Thyroid gland (tissue), 4 donors: ENCODE data around the gene TMEM131. TPM values are rescaled to one million over a fixed set of nuclear protein-coding genes. Genes with fewer than 3 reads are reported as not detected.
A peak's percentile ranks its signal among the peaks of the same experiment; 100 is the strongest.

ENCODE experiments used
- DNase-seq, 2 donors: peaks; one replicate each; pipeline ENCODE4 v3.0.0-alpha.2; 2019
- H3K27ac ChIP-seq, 3 donors: fragments of 200-600 bp; sonication (generic); 1 replicate in 2 of 3; 2 replicates in 1 of 3; pipeline ENCODE4 v1.5.1; 2016 to 2019; ENCODE audit warnings: mild to moderate bottlenecking in 1 of 3, moderate library complexity in 1 of 3
- H3K27me3 ChIP-seq: fragments of 200-600 bp; sonication (generic); one replicate; pipeline ENCODE4 v1.5.1; 2019
- H3K36me3 ChIP-seq, 2 donors: fragments of 200-600 bp; sonication (generic); one replicate each; pipeline ENCODE4 v1.5.1; 2016 to 2019
- H3K4me1 ChIP-seq, 2 donors: fragments of 200-600 bp; sonication (generic); one replicate each; pipeline ENCODE4 v1.5.1; 2017 to 2019
- H3K4me3 ChIP-seq, 3 donors: fragments of 200-600 bp; sonication (generic); replicated peaks in 1 of 3; 1 replicate in 2 of 3; 2 replicates in 1 of 3; pipeline ENCODE4 v1.5.1; 2016; ENCODE audit warnings: mild to moderate bottlenecking in 1 of 3
- H3K9me3 ChIP-seq: fragments of 200-600 bp; sonication (generic); one replicate; pipeline ENCODE4 v1.5.1; 2017
- CTCF ChIP-seq, 6 experiments: fragments of 200-600 bp in 3 of 6; fragments of 450-650 bp in 3 of 6; sonication (generic) in 3 of 6; IDR thresholded peaks; one replicate each; pipeline ENCODE4 v1.5.1; 2016 to 2019; ENCODE audit warnings: antibody characterized with exemption in 6 of 6, mild to moderate bottlenecking in 2 of 6, inconsistent platforms in 1 of 6, moderate library complexity in 1 of 6
- POLR2A ChIP-seq, 2 donors: fragments of 450-650 bp; IDR thresholded peaks; one replicate each; pipeline ENCODE4 v1.6.1; 2017; ENCODE audit warnings: antibody characterized with exemption in 2 of 2, mild to moderate bottlenecking in 2 of 2, moderate library complexity in 1 of 2
- WGBS, 2 donors: methylation state at CpG; one replicate each; pipeline ENCODE4 v1.1.5; 2017; 5-methylcytosine and 5-hydroxymethylcytosine counted together
- intact Hi-C: fragments of 100-400 bp; cut with DNase I; formaldehyde crosslinking; loops from one replicate; pipeline ENCODE4 v1.15.1; 2023
- total RNA-seq, 4 donors: library from RNA; depleted of rRNA; stranded (reverse); fragments of >200 nt; gene quantifications; one replicate each; pipeline ENCODE4 v1.2.3, GENCODE V29; 2016

TMEM131 gene
- total RNA-seq, 4 donors from 2014 or later = 28.6 to 47.0 (median 35.2) TPM

- Histone ChIP-seq H3K4me3 (no peak overlapping the region), H3K27ac (no peak overlapping the region), H3K9me3 (no peaks in the 10 kb centered on the region), H3K27me3 (no peaks in the 10 kb centered on the region), H3K36me3 (peaks cover 15 to 21% of the 10 kb centered on the region in 2 donors), H3K4me1 (no peaks in the 10 kb centered on the region)
- TF ChIP-seq CTCF (IDR thresholded peaks at IDR 0.05) (peak; percentile 67 to 94 (median 88)), POLR2A (IDR thresholded peaks at IDR 0.05) (no peak)
- peak; percentile 87 to 91 for DNase-seq
- 23 to 25% methylated on average over 12 of the region's 12 CpGs for WGBS, 2 donors
- intact Hi-C loops = loop anchor here (10.0 kb wide), 2 partner anchors 468 to 578 kb away; no protein-coding TSS in a partner anchor
Measured at GRCh38 chr2:97806738-97807618, 188.8 kb downstream of the TMEM131 start.

DNA sequence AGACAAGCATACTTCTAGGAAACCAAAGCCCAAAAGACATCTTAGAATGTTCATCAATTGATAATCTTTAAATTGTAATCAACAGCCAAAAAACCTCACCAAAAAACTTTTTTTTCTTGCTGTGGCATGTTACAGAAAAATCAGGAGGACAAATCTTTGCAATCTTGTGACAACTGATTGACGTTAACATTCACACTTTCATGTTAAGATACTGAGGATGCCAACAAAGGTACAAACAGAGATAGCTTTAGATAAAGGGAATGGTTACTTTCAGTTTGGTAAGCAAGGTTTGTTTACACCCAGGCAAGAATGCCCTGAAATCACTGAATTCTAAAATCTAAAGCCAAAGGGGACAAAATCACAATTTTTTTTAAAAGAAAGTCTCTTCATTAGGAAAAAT lies 190.0 kb downstream of the TMEM131 start:
- no peaks in the 10 kb centered on the region for H3K9me3 ChIP-seq
- no peaks in the 10 kb centered on the region for H3K4me1 ChIP-seq
- H3K4me3 ChIP-seq = no peak overlapping the region
- DNase-seq = no peak
- no peak for TF ChIP-seq CTCF (IDR thresholded peaks at IDR 0.05)
- no peak for TF ChIP-seq POLR2A (IDR thresholded peaks at IDR 0.05)
- H3K27me3 ChIP-seq = no peaks in the 10 kb centered on the region
- intact Hi-C loops = loop anchor here (10.0 kb wide), 2 partner anchors 469 to 579 kb away; no protein-coding TSS in a partner anchor
- WGBS, 2 donors = 94 to 97% methylated on average over 1 of the region's 1 CpG
- no peak overlapping the region for H3K27ac ChIP-seq
- H3K36me3 ChIP-seq = peaks cover 21 to 22% of the 10 kb centered on the region in 2 donors

DNA sequence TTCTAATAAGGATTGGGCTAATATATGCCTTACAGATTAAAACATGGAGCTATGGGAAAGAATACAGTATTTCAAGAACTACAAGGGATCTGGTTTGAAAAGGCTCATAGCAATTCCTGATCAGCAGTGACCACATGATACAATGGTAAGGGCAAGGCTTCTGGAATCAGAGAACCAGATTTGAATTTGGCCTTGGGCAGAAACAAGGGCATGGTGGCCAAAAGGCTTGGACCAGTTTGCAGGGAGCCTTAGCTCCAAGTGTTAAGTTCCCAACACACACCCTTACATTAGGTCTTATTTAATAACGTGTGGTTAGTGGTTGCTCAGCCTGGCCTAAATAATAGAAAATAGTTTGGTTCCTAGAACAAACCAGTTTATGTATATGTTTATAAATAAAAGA lies 194.7 kb downstream of the TMEM131 start:
- Histone ChIP-seq H3K36me3 (peaks cover 14% of the 10 kb centered on the region in 2 donors), H3K27ac (no peak overlapping the region), H3K27me3 (no peaks in the 10 kb centered on the region), H3K4me1 (no peaks in the 10 kb centered on the region), H3K9me3 (no peaks in the 10 kb centered on the region), H3K4me3 (no peak overlapping the region)
- TF ChIP-seq CTCF (IDR thresholded peaks at IDR 0.05) (no peak), POLR2A (IDR thresholded peaks at IDR 0.05) (no peak)
- no peak for DNase-seq
- intact Hi-C loops = loop anchor here (10.0 kb wide), 2 partner anchors 474 to 584 kb away; no protein-coding TSS in a partner anchor
- 90 to 97% methylated on average over 1 of the region's 1 CpG for WGBS, 2 donors

GRCh38 chr2:97798416-97798815 lies 197.3 kb downstream of the TMEM131 start:
- 91 to 93% methylated on average over 6 of the region's 6 CpGs for WGBS, 2 donors
- Histone ChIP-seq H3K4me1 (no peaks in the 10 kb centered on the region), H3K27ac (no peak overlapping the region), H3K27me3 (no peaks in the 10 kb centered on the region), H3K4me3 (no peak overlapping the region), H3K36me3 (peaks cover 6 to 7% of the 10 kb centered on the region in 2 donors), H3K9me3 (no peaks in the 10 kb centered on the region)
- TF ChIP-seq CTCF (IDR thresholded peaks at IDR 0.05) = no peak
- TF ChIP-seq POLR2A (IDR thresholded peaks at IDR 0.05) = no peak
- no peak for DNase-seq
- intact Hi-C loops = no loop called here

DNA sequence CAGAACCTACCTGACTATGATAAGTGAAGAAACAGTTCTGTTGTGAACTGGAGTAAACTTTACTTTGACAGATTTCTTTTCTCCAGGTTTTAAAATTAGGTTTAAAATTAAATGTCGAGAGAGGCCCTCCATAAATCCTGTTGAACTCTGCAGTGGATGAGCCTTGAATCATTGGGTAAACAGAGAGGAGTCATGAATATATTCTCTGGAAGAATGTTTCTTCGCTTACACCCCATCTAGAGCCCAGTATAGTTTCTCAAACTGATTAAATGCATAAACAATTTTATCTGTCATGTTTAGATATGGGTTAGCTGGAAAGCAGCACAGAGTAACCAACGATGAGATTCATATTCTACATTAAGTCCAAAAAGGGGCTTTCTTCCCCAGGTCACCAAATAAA lies 198.4 kb downstream of the TMEM131 start:
- intact Hi-C loops = no loop called here
- Histone ChIP-seq H3K36me3 (peaks cover 10 to 16% of the 10 kb centered on the region in 2 donors), H3K4me1 (no peaks in the 10 kb centered on the region), H3K4me3 (no peak overlapping the region), H3K27me3 (no peaks in the 10 kb centered on the region), H3K27ac (no peak overlapping the region), H3K9me3 (no peaks in the 10 kb centered on the region)
- no peak for TF ChIP-seq CTCF (IDR thresholded peaks at IDR 0.05)
- no peak for DNase-seq
- 95 to 96% methylated on average over 3 of the region's 3 CpGs for WGBS, 2 donors
